Anterior cingulate cortex (tissue), 58 donors: ENCODE data around the gene CSTF3.
"Not testable (repeated sequence)": the region's sequence is repeated elsewhere in the genome, so short reads cannot be mapped to it uniquely, and the experiment has no call there.

Experiments used
- DNase-seq, 58 donors: peaks; one replicate each; lab custom pipeline; 2025; lab: John Stamatoyannopoulos, UW

Gene CSTF3

DNA sequence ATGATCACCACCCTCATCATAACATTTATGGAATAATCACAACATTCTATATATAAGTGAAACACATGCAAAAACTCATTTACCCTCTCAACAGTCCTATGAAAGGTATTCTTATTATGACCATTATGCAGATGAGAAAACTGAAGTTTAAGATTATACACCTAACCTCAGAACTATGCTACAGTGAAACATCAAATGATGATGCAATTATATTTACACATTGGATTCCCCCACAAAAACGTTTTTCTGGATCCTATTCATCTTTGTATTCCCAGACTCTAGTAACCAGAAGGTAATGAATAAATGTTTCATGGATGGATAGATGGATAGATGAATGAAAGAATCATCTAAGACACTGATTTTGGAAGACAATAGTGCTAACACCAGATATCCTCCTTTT lies 67.1 kb downstream of the CSTF3 start:
- DNase-seq, result no peak

GRCh38 chr11:33089776-33090175 lies 71.5 kb downstream of the CSTF3 start:
- DNase-seq, result no peak

GRCh38 chr11:33086017-33086416 lies 75.3 kb downstream of the CSTF3 start:
- DNase-seq, result no peak

DNA sequence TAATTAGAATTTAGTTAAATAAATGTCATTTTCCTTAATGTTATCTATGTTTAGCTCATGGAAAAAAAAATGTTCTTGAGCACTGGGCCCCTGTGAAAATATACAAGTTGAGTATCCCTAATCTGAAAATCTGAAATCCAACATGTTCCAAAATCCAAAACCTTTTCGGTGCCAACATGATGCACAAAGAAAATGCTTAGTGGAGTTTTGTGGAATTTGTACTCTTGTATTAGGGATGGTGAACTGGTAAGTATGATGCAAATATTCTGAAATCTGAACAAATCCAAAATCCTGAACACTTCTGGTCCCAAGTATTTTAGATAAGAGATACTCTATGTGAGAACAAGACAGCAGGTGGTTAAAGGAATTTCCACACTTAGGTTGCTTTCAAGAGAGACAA lies 77.4 kb downstream of the CSTF3 start:
- no peak for DNase-seq

GRCh38 chr11:33072465-33072864 lies 88.8 kb downstream of the CSTF3 start:
- no peak for DNase-seq

- DNase-seq, result no peak
Measured at GRCh38 chr11:33068611-33069340, 92.5 kb downstream of the CSTF3 start.

DNA sequence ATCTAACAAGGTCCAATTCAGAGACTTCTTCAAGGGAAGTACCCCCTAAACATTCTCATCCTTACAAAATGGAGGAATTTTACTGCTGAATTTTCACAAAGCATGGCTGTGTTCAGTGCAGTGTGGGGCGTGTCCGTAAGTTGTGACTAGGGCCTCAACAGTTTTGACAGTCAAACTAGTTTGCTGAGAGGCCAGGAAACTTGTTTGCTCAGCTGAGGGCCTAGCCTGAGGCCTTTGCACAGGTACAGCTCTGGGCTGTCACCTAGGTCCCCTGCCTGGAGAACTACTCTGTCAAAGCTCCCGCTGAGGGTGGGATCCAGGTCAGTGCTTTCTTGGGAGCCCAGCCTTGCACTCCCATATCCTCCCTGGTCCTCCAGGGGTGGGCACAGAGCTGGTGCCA lies 94.0 kb downstream of the CSTF3 start:
- no peak for DNase-seq

DNA sequence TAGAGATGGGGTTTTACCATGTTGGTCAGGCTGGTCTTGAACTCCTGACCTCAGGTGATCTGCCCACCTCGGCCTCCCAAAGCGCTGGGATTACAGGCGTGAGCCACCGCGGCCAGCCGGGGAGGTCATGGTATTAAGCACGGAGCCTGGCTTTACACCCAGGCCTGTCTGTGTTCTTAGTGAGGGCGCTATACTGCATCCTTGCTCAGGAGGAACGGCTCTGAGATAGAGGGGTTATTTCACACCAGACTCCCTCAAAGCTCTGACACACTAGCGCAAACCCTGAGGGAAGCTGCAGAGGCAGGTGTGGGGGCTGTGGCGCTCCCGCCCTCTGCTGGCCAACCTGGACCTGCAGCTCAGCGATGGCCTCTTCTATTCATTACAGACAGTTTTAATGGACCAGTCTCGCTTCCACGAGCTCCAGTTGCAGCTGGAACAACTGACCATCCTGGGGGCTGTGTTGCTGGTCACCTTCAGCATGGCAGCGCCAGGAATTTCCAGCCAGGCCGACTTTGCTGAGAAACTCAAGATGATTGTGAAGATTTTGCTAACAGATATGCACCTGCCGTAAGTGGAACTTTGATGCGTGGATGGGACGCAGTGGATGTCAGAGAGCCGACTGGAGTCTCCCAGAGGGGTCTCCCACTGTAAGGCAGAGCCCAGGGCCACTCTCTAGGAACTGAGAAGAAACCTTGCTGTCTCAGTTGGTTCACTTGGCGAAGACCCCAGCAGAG lies 95.7 kb downstream of the CSTF3 start:
- peak in 47 of 58 donors; percentile 5 to 67 (median 24) for DNase-seq

GRCh38 chr11:33064866-33065265 lies 96.4 kb downstream of the CSTF3 start:
- no peak for DNase-seq

GRCh38 chr11:33064033-33064825 lies 97.1 kb downstream of the CSTF3 start:
- peak in 1 of 58 donors; percentile 15 for DNase-seq

GRCh38 chr11:33063326-33063881 lies 97.9 kb downstream of the CSTF3 start:
- peak in 1 of 58 donors; percentile 17 for DNase-seq

DNA sequence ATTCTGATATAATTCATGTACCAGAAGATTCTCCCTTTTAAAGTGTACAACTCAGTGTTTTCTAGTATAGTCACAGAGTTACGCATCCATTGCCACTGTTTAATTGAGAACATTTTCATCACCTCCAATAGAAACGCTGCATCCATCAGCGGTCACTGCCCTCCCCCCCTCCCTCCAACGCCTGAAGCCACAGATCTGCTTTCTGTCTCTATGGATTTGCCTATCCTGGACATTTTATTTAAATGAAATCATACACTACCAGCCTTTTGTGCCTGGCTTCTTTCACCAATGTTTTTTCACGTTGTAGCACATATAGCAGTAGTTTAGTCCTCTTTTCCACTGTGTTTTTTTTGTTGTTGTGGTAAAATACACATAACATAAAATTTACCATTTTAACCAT lies 99.1 kb downstream of the CSTF3 start:
- no peak for DNase-seq

DNA sequence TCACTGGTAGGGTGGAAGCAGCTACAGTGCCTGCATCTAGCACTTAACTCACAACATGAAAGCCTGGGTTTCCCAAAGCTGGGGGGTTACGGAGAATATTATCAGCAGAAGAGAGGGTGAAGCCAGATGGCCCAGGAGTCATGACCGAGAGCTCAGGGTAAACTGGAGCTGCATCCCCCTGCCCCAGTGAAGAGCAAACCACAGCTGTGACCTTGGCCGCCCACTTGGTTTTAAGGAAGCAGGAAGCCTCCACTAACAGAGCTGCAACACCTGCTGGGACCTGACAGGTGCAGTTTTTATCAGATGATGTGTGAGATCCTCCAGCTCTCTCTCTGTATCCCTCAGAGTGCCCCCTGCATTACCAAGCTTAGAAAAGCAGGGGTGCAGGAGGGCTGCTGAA lies 101.0 kb downstream of the CSTF3 start:
- no peak for DNase-seq

- no peak for DNase-seq
Measured at GRCh38 chr11:33059331-33060007, 101.8 kb downstream of the CSTF3 start.

DNA sequence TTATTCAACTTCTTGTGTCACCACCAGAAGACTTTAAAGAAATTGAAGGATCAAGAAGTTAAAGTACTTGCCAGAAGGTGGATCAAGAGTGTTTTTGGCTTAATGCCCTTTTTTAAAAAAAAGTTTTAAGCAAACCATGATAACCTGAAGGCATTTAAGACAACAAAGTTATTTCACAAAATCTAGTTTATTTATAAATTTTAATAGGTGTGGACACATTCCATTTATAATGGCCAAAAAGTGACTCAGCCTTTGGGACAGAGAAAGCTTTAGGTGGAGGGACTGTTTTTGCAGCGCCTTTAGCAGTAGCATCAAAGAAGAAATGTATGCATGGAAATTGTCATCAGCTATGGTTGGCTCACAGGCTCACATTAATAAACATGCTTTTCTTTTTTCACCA lies 104.0 kb downstream of the CSTF3 start:
- DNase-seq, result no peak

- no peak for DNase-seq
Measured at GRCh38 chr11:33055375-33055774, 105.9 kb downstream of the CSTF3 start.

GRCh38 chr11:33052231-33052630 lies 109.0 kb downstream of the CSTF3 start:
- no peak for DNase-seq

GRCh38 chr11:33049565-33050408 lies 111.5 kb downstream of the CSTF3 start:
- not testable (repeated sequence) for DNase-seq

DNA sequence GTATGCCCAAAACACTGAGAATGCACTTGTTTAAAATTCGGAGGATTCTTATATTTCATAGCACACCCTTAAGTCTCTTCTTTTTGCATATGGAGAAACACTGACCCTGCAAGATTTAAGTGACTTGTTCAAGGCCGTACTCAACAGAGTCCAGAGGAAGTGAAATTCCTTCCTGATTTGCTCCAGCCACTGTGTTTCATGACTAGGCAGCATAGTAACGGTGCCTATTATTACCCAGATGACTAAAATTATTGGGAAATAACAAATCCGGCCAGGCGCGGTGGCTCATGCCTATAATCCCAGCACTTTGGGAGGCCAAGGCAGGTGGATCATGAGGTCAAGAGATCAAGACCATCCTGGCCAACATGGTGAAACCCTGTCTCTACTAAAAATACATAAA lies 112.6 kb downstream of the CSTF3 start:
- not testable (repeated sequence) for DNase-seq
